AG10803 (cell line): Measurements from ENCODE around the gene KDM4B.

Source experiments
- DNase-seq: peaks from one replicate; pipeline ENCODE4 v3.0.0; 2010; ENCODE audit warnings: low read depth
- H3K4me3 ChIP-seq: 2 replicates; pipeline ENCODE4 v1.5.1; 2011; ENCODE audit warnings: mild to moderate bottlenecking, low read length, control low read depth
- TF ChIP-seq, protein P1 (sequence below): conservative IDR thresholded peaks from 2 replicates; pipeline ENCODE4 v1.5.1; 2011; ENCODE audit warnings: mild to moderate bottlenecking, low read length, control low read depth, inconsistent platforms

KDM4B gene

GRCh38 chr19:5080030-5080654 lies 111.2 kb downstream of the KDM4B start:
- DNase-seq: no peak
- TF ChIP-seq, protein P1, sequence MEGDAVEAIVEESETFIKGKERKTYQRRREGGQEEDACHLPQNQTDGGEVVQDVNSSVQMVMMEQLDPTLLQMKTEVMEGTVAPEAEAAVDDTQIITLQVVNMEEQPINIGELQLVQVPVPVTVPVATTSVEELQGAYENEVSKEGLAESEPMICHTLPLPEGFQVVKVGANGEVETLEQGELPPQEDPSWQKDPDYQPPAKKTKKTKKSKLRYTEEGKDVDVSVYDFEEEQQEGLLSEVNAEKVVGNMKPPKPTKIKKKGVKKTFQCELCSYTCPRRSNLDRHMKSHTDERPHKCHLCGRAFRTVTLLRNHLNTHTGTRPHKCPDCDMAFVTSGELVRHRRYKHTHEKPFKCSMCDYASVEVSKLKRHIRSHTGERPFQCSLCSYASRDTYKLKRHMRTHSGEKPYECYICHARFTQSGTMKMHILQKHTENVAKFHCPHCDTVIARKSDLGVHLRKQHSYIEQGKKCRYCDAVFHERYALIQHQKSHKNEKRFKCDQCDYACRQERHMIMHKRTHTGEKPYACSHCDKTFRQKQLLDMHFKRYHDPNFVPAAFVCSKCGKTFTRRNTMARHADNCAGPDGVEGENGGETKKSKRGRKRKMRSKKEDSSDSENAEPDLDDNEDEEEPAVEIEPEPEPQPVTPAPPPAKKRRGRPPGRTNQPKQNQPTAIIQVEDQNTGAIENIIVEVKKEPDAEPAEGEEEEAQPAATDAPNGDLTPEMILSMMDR: no peak
- H3K4me3 ChIP-seq: no peak overlapping the region

- TF ChIP-seq, protein P1: no peak
- H3K4me3 ChIP-seq: no peak overlapping the region
- no peak for DNase-seq
Measured at GRCh38 chr19:5080809-5081208, 111.9 kb downstream of the KDM4B start.

DNA sequence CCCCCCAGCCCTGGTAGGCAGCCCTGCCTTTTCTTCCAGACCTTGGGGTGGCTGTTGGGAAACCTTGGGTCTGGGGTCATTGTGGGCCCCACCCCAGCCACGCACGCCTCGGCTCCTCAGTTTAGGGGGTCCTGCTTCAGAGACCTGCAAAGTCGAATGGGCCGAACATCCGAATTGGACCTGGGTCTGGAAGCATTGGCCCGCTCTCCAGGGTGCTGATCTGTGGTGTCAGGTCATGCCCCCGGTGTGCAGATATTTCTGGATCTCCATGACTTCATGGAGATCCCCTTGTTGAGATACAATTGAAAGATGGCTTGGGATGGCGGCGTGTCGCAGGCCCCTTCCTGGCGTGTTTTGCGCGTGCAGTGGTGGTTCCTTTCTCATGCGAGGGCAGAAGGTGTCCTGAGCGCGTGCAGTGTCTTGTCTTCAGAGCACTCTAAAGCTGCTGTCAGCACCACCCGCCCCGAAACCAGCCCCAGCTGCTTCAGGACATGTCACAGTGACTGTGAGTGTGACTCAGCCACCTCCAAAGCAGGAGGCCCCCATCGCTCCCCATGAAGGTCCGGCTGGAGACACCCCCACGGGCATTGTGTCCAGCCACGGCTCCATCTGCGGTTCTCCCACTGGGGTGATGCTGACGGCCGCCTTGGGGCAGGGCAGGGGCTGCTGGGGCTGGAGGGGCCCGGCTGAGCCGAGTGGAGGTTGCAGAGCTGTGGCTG lies 112.7 kb downstream of the KDM4B start:
- no peak overlapping the region for H3K4me3 ChIP-seq
- TF ChIP-seq, protein P1: no peak
- DNase-seq: no peak

GRCh38 chr19:5083547-5083965 lies 114.6 kb downstream of the KDM4B start:
- TF ChIP-seq, protein P1: no peak

GRCh38 chr19:5085566-5085965 lies 116.7 kb downstream of the KDM4B start:
- DNase-seq: no peak
- TF ChIP-seq, protein P1: no peak
- H3K4me3 ChIP-seq: no peak overlapping the region

More at GRCh38 chr19:5083547-5083965, 114.6 kb downstream of the KDM4B start:
- no peak overlapping the region for H3K4me3 ChIP-seq
- DNase-seq: no peak

DNA sequence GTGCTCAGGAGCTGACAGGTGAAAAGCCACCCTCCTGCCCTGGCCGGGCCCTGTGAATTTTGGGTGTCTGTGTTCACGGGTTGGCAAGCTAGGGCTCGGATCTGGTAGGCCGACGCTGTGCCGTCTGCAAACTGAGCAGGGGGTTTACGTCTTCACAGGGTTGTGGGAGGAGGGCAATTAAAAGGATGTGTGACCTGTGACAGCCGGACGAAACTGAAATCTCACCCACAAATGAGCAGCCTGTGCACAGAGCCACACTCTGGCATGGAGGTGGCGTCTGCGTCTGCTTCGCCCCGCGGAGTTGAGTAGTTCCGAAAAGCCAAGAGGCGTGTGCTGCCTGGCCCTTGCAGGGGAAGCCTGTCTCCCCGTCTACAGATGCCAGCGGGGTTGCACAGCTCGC lies 117.3 kb downstream of the KDM4B start:
- no peak for DNase-seq
- TF ChIP-seq, protein P1: no peak
- no peak overlapping the region for H3K4me3 ChIP-seq

- DNase-seq: no peak
- H3K4me3 ChIP-seq: no peak overlapping the region
- TF ChIP-seq, protein P1: no peak
Measured at GRCh38 chr19:5086725-5087439, 118.0 kb downstream of the KDM4B start.
